GM12873 (cell line): Measurements from ENCODE around the gene ABHD17B.

Source experiments
- CTCF ChIP-seq: IDR thresholded peaks from 2 replicates; pipeline ENCODE4 v1.5.1; 2012; ENCODE audit warnings: low read depth, mild to moderate bottlenecking, moderate library complexity, low read length, control low read depth; ENCODE audit not compliant: insufficient read depth; ENCODE audit errors: missing control alignments

Gene ABHD17B

GRCh38 chr9:71911061-71911907 lies at the start of gene ABHD17B, which contains the start of gene C9orf85:
Gene ABHD17B, minus strand, starts transcription at chr9:71911193. Its CDS starts 36,113 bp downstream, at chr9:71875080.
Gene C9orf85, plus strand, starts transcription at chr9:71911639. Its CDS starts 96 bp downstream, at chr9:71911735.
- TF ChIP-seq CTCF = no peak

GRCh38 chr9:71955300-71955915 lies 44.4 kb upstream of the ABHD17B start:
- no peak for TF ChIP-seq CTCF

GRCh38 chr9:71944754-71945375 lies 33.9 kb upstream of the ABHD17B start:
- TF ChIP-seq CTCF = no peak

GRCh38 chr9:71941998-71942567 lies 31.1 kb upstream of the ABHD17B start:
- TF ChIP-seq CTCF = no peak

- TF ChIP-seq CTCF = no peak
Observed at GRCh38 chr9:71941060-71941568, 30.1 kb upstream of the ABHD17B start.

- no peak for TF ChIP-seq CTCF
Observed at GRCh38 chr9:71937898-71938297, 26.9 kb upstream of the ABHD17B start.
